Measurements from ENCODE around the gene DACH2.
"Not testable (repeated sequence)": the region's sequence is repeated elsewhere in the genome, so short reads cannot be mapped to it uniquely, and the experiment has no call there.

DACH2 gene

GRCh38 chrX:86148024-86148511 is at the start of gene DACH2:
Gene DACH2 (plus strand): TSS chrX:86148451.
- peak; percentile 0 for DNase-seq (ENCODE audit: low read depth, low spot score)

- DNase-seq (ENCODE audit: low read depth, low spot score) = no peak
These were observed 45.9 kb upstream of the DACH2 start for GRCh38 chrX:86102341-86102740.

- no peak for DNase-seq (ENCODE audit: low read depth, low spot score)
These were observed 45.2 kb upstream of the DACH2 start for GRCh38 chrX:86103061-86103460.

- DNase-seq (ENCODE audit: low read depth, low spot score) = no peak
These were observed 43.7 kb upstream of the DACH2 start for GRCh38 chrX:86104526-86104925.

GRCh38 chrX:86121916-86122315 is 26.3 kb upstream of the DACH2 start:
- no peak for DNase-seq (ENCODE audit: low read depth, low spot score)

GRCh38 chrX:86133761-86134160 is 14.5 kb upstream of the DACH2 start:
- DNase-seq (ENCODE audit: low read depth, low spot score) = no peak

- DNase-seq (ENCODE audit: low read depth, low spot score) = no peak
These were observed 11.2 kb upstream of the DACH2 start for GRCh38 chrX:86137071-86137470.

- no peak for DNase-seq (ENCODE audit: low read depth, low spot score)
These were observed 6.5 kb upstream of the DACH2 start for GRCh38 chrX:86141786-86142185.

GRCh38 chrX:86146102-86146501 is 2.1 kb upstream of the DACH2 start:
- DNase-seq (ENCODE audit: low read depth, low spot score) = no peak

- DNase-seq (ENCODE audit: low read depth, low spot score) = no peak
These were observed 343 bp downstream of the DACH2 start for GRCh38 chrX:86148594-86148993.

GRCh38 chrX:86149119-86149518 is 868 bp downstream of the DACH2 start:
- DNase-seq (ENCODE audit: low read depth, low spot score) = no peak

GRCh38 chrX:86154553-86154952 is 6.3 kb downstream of the DACH2 start:
- no peak for DNase-seq (ENCODE audit: low read depth, low spot score)

- no peak for DNase-seq (ENCODE audit: low read depth, low spot score)
These were observed 23.1 kb downstream of the DACH2 start for GRCh38 chrX:86171366-86171765.

- no peak for DNase-seq (ENCODE audit: low read depth, low spot score)
These were observed 30.7 kb downstream of the DACH2 start for GRCh38 chrX:86178906-86179305.

GRCh38 chrX:86181325-86181724 is 33.1 kb downstream of the DACH2 start:
- DNase-seq (ENCODE audit: low read depth, low spot score) = not testable (repeated sequence)

- DNase-seq (ENCODE audit: low read depth, low spot score) = no peak
These were observed 44.6 kb downstream of the DACH2 start for GRCh38 chrX:86192827-86193226.

- no peak for DNase-seq (ENCODE audit: low read depth, low spot score)
These were observed 46.5 kb downstream of the DACH2 start for GRCh38 chrX:86194758-86195157.

GRCh38 chrX:86195343-86195742 is 47.1 kb downstream of the DACH2 start:
- no peak for DNase-seq (ENCODE audit: low read depth, low spot score)

GRCh38 chrX:86197815-86198214 is 49.6 kb downstream of the DACH2 start:
- no peak for DNase-seq (ENCODE audit: low read depth, low spot score)

GRCh38 chrX:86210772-86211171 is 62.5 kb downstream of the DACH2 start:
- no peak for DNase-seq (ENCODE audit: low read depth, low spot score)

GRCh38 chrX:86215260-86215659 is 67.0 kb downstream of the DACH2 start:
- no peak for DNase-seq (ENCODE audit: low read depth, low spot score)

GRCh38 chrX:86237482-86237881 is 89.2 kb downstream of the DACH2 start:
- no peak for DNase-seq (ENCODE audit: low read depth, low spot score)

GRCh38 chrX:86241547-86241946 is 93.3 kb downstream of the DACH2 start:
- DNase-seq (ENCODE audit: low read depth, low spot score) = no peak

- no peak for DNase-seq (ENCODE audit: low read depth, low spot score)
These were observed 115.3 kb downstream of the DACH2 start for GRCh38 chrX:86263526-86263925.

All from activated naive CD8-positive, alpha-beta T cell treated with anti-CD3 and anti-CD28 coated beads, Interleukin-2, amount 50 U/mL, for 16 hours (primary cell).